ENCODE results near the gene TRIM3. TPM values are rescaled to one million over a fixed set of nuclear protein-coding genes. Genes with fewer than 3 reads are reported as not detected.

The TRIM3 gene
- total and polyA plus RNA-seq, 5 donors from 2014 or later: 0.91 to 16.4 (median 2.0) TPM

Other genes starting within 250 kb of the TRIM3 start
- 30.7 TPM for gene FHIP1B, start 239.3 kb downstream of the TRIM3 start, total RNA-seq
- gene FHIP1B, start 239.3 kb downstream of the TRIM3 start, polyA plus RNA-seq: 10 to 100 TPM; 10.2 to 12.5 (median 10.3) TPM
- gene CNGA4, start 234.9 kb downstream of the TRIM3 start, total RNA-seq: 0.20 TPM
- gene CNGA4, start 234.9 kb downstream of the TRIM3 start, polyA plus RNA-seq: not detected
- not detected for gene CCKBR, start 214.1 kb downstream of the TRIM3 start, total RNA-seq
- gene CCKBR, start 214.1 kb downstream of the TRIM3 start, polyA plus RNA-seq: not detected
- gene CAVIN3, start 153.4 kb downstream of the TRIM3 start, total RNA-seq: 0.79 TPM
- gene CAVIN3, start 153.4 kb downstream of the TRIM3 start, polyA plus RNA-seq: 1 to 10 TPM; 1.0 to 4.3 (median 1.5) TPM
- 43.7 TPM for gene SMPD1, start 83.5 kb downstream of the TRIM3 start, total RNA-seq
- 10 to 100 TPM; 11.4 to 15.7 (median 13.3) TPM for gene SMPD1, start 83.5 kb downstream of the TRIM3 start, polyA plus RNA-seq
- gene APBB1, start 54.8 kb downstream of the TRIM3 start, total RNA-seq: 95.8 TPM
- 100 to 1,000 TPM in 3 of 4 donors, 10 to 100 TPM in 1; 89.0 to 134 (median 121) TPM for gene APBB1, start 54.8 kb downstream of the TRIM3 start, polyA plus RNA-seq
- gene HPX, start 33.0 kb downstream of the TRIM3 start, total RNA-seq: 1.5 TPM
- not detected for gene HPX, start 33.0 kb downstream of the TRIM3 start, polyA plus RNA-seq
- 45.4 TPM for gene ARFIP2, start 7.4 kb upstream of the TRIM3 start, total RNA-seq
- 10 to 100 TPM; 33.0 to 38.3 (median 35.6) TPM for gene ARFIP2, start 7.4 kb upstream of the TRIM3 start, polyA plus RNA-seq
- gene TIMM10B, start 7.6 kb upstream of the TRIM3 start, total RNA-seq: 49.8 TPM
- gene TIMM10B, start 7.6 kb upstream of the TRIM3 start, polyA plus RNA-seq: 10 to 100 TPM; 24.5 to 47.9 (median 33.4) TPM
- 32.7 TPM for gene DNHD1, start 23.3 kb upstream of the TRIM3 start, total RNA-seq
- gene DNHD1, start 23.3 kb upstream of the TRIM3 start, polyA plus RNA-seq: 1 to 10 TPM in 3 of 4 donors, under 1 TPM in 1; 0.65 to 1.6 (median 1.4) TPM
- gene RRP8, start 129.7 kb upstream of the TRIM3 start, total RNA-seq: 21.0 TPM
- 10 to 100 TPM; 22.5 to 30.9 (median 25.7) TPM for gene RRP8, start 129.7 kb upstream of the TRIM3 start, polyA plus RNA-seq
- 62.9 TPM for gene ILK, start 129.8 kb upstream of the TRIM3 start, total RNA-seq
- gene ILK, start 129.8 kb upstream of the TRIM3 start, polyA plus RNA-seq: 100 to 1,000 TPM in 2 of 4 donors, 10 to 100 TPM in 2; 92.8 to 141 (median 115) TPM
- gene TAF10, start 138.3 kb upstream of the TRIM3 start, total RNA-seq: 125 TPM
- 100 to 1,000 TPM; 254 to 386 (median 265) TPM for gene TAF10, start 138.3 kb upstream of the TRIM3 start, polyA plus RNA-seq
- gene TPP1, start 145.5 kb upstream of the TRIM3 start, total RNA-seq: 100 TPM
- gene TPP1, start 145.5 kb upstream of the TRIM3 start, polyA plus RNA-seq: 100 to 1,000 TPM; 135 to 165 (median 137) TPM
- 2.4 TPM for gene DCHS1, start 181.9 kb upstream of the TRIM3 start, total RNA-seq
- 1 to 10 TPM in 2 of 4 donors, under 1 TPM in 2; 0.49 to 1.6 (median 1.0) TPM for gene DCHS1, start 181.9 kb upstream of the TRIM3 start, polyA plus RNA-seq
- gene MRPL17, start 209.4 kb upstream of the TRIM3 start, total RNA-seq: 10.0 TPM
- gene MRPL17, start 209.4 kb upstream of the TRIM3 start, polyA plus RNA-seq: 10 to 100 TPM; 18.5 to 35.5 (median 25.1) TPM

All from CD4-positive, CD25-positive, alpha-beta regulatory T cell (primary cell).